GM12891 (cell line): ENCODE measurements around the gene TSPAN17.
"Not testable (repeated sequence)": the region's sequence is repeated elsewhere in the genome, so short reads cannot be mapped to it uniquely, and the experiment has no call there.

Source experiments
- DNase-seq: peaks from one replicate; pipeline ENCODE4 v3.0.0; 2011; ENCODE audit warnings: low spot score; ENCODE audit not compliant: insufficient read length
- FAIRE-seq: peaks from 2 replicates; lab custom pipeline; 2011; peaks lifted over from hg19 to GRCh38; lab: Jason Lieb, UNC
- PAX5 ChIP-seq: IDR thresholded peaks from 2 replicates; pipeline ENCODE4 v1.6.1; 2011; ENCODE audit warnings: low read length, moderate library complexity, mild to moderate bottlenecking; ENCODE audit not compliant: insufficient read depth, severe bottlenecking
- POLR2A ChIP-seq: IDR thresholded peaks from 2 replicates; pipeline ENCODE4 v1.6.1; 2011; ENCODE audit warnings: low read depth, low read length, control low read depth
- POLR2AphosphoS5 ChIP-seq: IDR thresholded peaks from 2 replicates; pipeline ENCODE4 v1.6.1; 2011; ENCODE audit warnings: low read depth, low read length, control low read depth
- POU2F2 ChIP-seq: IDR thresholded peaks from 2 replicates; pipeline ENCODE4 v1.6.1; 2011; ENCODE audit warnings: low read depth, mild to moderate bottlenecking, control low read depth, low read length, moderate library complexity
- SPI1 ChIP-seq: IDR thresholded peaks from 2 replicates; pipeline ENCODE4 v1.6.1; 2011; ENCODE audit warnings: low read depth, low read length, control low read depth
- TAF1 ChIP-seq: IDR thresholded peaks from 2 replicates; pipeline ENCODE4 v1.6.1; 2011; ENCODE audit warnings: low read depth, low read length, control low read depth

TSPAN17 gene

GRCh38 chr5:176692326-176692725, 45.0 kb downstream of the TSPAN17 start:
- FAIRE-seq (no peak), DNase-seq (no peak)
- TF ChIP-seq SPI1 (no peak), POU2F2 (no peak), POLR2AphosphoS5 (no peak), POLR2A (no peak), PAX5 (no peak), TAF1 (no peak)

- no peak for TF ChIP-seq POLR2A
- TF ChIP-seq POU2F2: no peak
- no peak for TF ChIP-seq SPI1
- no peak for TF ChIP-seq TAF1
- no peak for TF ChIP-seq PAX5
- TF ChIP-seq POLR2AphosphoS5: no peak
- DNase-seq (no peak), FAIRE-seq (no peak)
These were observed 45.7 kb downstream of the TSPAN17 start for GRCh38 chr5:176692839-176693476.

GRCh38 chr5:176693477-176693851, 46.2 kb downstream of the TSPAN17 start:
- TF ChIP-seq POU2F2 (no peak), SPI1 (no peak)
- FAIRE-seq: no peak
- no peak for DNase-seq

- FAIRE-seq: no peak
- DNase-seq: no peak
- TF ChIP-seq SPI1 (no peak), POLR2AphosphoS5 (no peak), PAX5 (no peak), POLR2A (no peak), POU2F2 (no peak), TAF1 (no peak)
These were observed 46.9 kb downstream of the TSPAN17 start for GRCh38 chr5:176694146-176694545.

- FAIRE-seq (no peak), DNase-seq (no peak)
- TF ChIP-seq SPI1 (no peak), PAX5 (no peak), POLR2AphosphoS5 (no peak), POU2F2 (no peak)
These were observed 47.3 kb downstream of the TSPAN17 start for GRCh38 chr5:176694631-176695030.

- no peak for FAIRE-seq
- no peak for DNase-seq
- TF ChIP-seq TAF1 (no peak), PAX5 (no peak), POU2F2 (no peak), POLR2A (no peak), SPI1 (no peak), POLR2AphosphoS5 (no peak)
These were observed 47.8 kb downstream of the TSPAN17 start for GRCh38 chr5:176695073-176695472.

DNA sequence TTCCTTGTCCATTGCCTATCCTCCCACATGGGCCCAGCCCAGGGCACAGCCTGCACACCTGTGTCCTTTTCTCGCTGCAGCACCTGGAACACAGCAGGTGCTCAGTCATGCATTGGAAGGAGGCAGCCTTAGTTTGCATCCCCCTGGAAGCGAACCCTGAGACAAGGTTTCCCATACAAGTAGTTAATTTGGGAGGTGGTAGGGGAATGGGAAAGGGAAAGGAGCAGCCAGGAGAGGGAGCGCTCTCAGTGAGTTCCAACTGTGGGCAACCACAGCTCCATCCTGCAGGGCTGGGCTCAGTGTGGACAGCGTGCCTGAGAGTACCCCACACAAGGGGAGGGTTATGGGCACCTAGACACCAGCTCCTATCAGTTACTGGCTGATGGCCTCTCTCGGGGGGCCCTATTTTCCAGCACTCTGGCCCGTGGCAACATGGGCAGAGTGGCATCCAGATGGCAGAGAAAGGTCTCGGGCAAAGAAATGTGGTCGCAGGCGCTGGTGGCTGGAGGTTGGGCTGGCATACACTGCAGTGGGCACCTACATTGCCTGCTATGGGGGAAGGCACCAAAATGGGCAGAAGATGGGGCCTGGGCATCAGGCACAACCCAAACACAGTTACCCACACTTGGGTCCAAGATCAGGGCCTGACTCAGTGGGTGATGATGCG, 50.1 kb downstream of the TSPAN17 start:
- TF ChIP-seq TAF1 (no peak), POU2F2 (no peak), POLR2AphosphoS5 (no peak)
- DNase-seq: no peak
- no peak for FAIRE-seq

- FAIRE-seq (no peak), DNase-seq (no peak)
- no peak for TF ChIP-seq PAX5
These were observed 50.8 kb downstream of the TSPAN17 start for GRCh38 chr5:176697934-176698538.

GRCh38 chr5:176699446-176699845, 52.2 kb downstream of the TSPAN17 start:
- DNase-seq, FAIRE-seq: not testable (repeated sequence)

- no peak for FAIRE-seq
- TF ChIP-seq POU2F2: no peak
- TF ChIP-seq POLR2A: no peak
- TF ChIP-seq POLR2AphosphoS5: no peak
- no peak for TF ChIP-seq TAF1
- no peak for TF ChIP-seq SPI1
- TF ChIP-seq PAX5: no peak
- no peak for DNase-seq
These were observed 53.1 kb downstream of the TSPAN17 start for GRCh38 chr5:176700239-176700847.
